Liver (tissue), 3 donors: ENCODE results near the gene EMC6.

Experiments
- ATF3 ChIP-seq: IDR thresholded peaks from 2 replicates; pipeline ENCODE4 v1.6.1; 2016; ENCODE audit warnings: antibody characterized with exemption
- CTCF ChIP-seq: fragments of 150-350 bp; IDR thresholded peaks from 2 replicates; pipeline ENCODE4 v1.5.1; 2017; ENCODE audit warnings: improper control_type of control experiment, low read depth, low read length; ENCODE audit not compliant: missing input control
- EGR1 ChIP-seq, 2 donors: IDR thresholded peaks; 2 replicates each; pipeline ENCODE4 v1.6.1; 2016 to 2018; ENCODE audit warnings: antibody characterized with exemption in 2 of 2, low read depth in 2 of 2
- FOXA1 ChIP-seq: IDR thresholded peaks from 2 replicates; pipeline ENCODE4 v1.6.1; 2016; ENCODE audit warnings: antibody characterized with exemption
- GABPA ChIP-seq, 2 donors: IDR thresholded peaks in 1 of 2; conservative IDR thresholded peaks in 1 of 2; 2 replicates each; pipeline ENCODE4 v1.6.1; 2016; ENCODE audit warnings: antibody characterized with exemption in 2 of 2, mild to moderate bottlenecking in 1 of 2, moderate library complexity in 1 of 2
- HNF4A ChIP-seq, 2 donors: conservative IDR thresholded peaks; 2 replicates each; pipeline ENCODE4 v1.6.1; 2016; ENCODE audit warnings: antibody characterized with exemption in 2 of 2, mild to moderate bottlenecking in 2 of 2
- JUND ChIP-seq, 2 donors: IDR thresholded peaks; 2 replicates each; pipeline ENCODE4 v1.6.1; 2016; ENCODE audit warnings: antibody characterized with exemption in 2 of 2
- MAX ChIP-seq: IDR thresholded peaks from 2 replicates; pipeline ENCODE4 v1.6.1; 2016; ENCODE audit warnings: antibody characterized with exemption
- RAD21 ChIP-seq, 2 donors: IDR thresholded peaks; 2 replicates each; pipeline ENCODE4 v1.6.1; 2016; ENCODE audit warnings: antibody characterized with exemption in 2 of 2, mild to moderate bottlenecking in 2 of 2
- RXRA ChIP-seq, 2 donors: IDR thresholded peaks; 2 replicates each; pipeline ENCODE4 v1.6.1; 2017 to 2018; ENCODE audit warnings: antibody characterized with exemption in 2 of 2, mild to moderate bottlenecking in 1 of 2
- SP1 ChIP-seq: IDR thresholded peaks from 2 replicates; pipeline ENCODE4 v1.6.1; 2018; ENCODE audit warnings: antibody characterized with exemption, mild to moderate bottlenecking
- TAF1 ChIP-seq: conservative IDR thresholded peaks from 2 replicates; pipeline ENCODE4 v1.6.1; 2016; ENCODE audit warnings: antibody characterized with exemption, mild to moderate bottlenecking
- TF ChIP-seq, protein P1 (sequence below): IDR thresholded peaks from 2 replicates; pipeline ENCODE4 v1.6.1; 2016; ENCODE audit warnings: antibody characterized with exemption, mild to moderate bottlenecking
- donor health status: healthy.
- donor health status: healthy.

- TF ChIP-seq, protein P1, sequence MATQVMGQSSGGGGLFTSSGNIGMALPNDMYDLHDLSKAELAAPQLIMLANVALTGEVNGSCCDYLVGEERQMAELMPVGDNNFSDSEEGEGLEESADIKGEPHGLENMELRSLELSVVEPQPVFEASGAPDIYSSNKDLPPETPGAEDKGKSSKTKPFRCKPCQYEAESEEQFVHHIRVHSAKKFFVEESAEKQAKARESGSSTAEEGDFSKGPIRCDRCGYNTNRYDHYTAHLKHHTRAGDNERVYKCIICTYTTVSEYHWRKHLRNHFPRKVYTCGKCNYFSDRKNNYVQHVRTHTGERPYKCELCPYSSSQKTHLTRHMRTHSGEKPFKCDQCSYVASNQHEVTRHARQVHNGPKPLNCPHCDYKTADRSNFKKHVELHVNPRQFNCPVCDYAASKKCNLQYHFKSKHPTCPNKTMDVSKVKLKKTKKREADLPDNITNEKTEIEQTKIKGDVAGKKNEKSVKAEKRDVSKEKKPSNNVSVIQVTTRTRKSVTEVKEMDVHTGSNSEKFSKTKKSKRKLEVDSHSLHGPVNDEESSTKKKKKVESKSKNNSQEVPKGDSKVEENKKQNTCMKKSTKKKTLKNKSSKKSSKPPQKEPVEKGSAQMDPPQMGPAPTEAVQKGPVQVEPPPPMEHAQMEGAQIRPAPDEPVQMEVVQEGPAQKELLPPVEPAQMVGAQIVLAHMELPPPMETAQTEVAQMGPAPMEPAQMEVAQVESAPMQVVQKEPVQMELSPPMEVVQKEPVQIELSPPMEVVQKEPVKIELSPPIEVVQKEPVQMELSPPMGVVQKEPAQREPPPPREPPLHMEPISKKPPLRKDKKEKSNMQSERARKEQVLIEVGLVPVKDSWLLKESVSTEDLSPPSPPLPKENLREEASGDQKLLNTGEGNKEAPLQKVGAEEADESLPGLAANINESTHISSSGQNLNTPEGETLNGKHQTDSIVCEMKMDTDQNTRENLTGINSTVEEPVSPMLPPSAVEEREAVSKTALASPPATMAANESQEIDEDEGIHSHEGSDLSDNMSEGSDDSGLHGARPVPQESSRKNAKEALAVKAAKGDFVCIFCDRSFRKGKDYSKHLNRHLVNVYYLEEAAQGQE: no peak
- TF ChIP-seq ATF3: no peak
- no peak for TF ChIP-seq CTCF
- no peak for TF ChIP-seq FOXA1
- TF ChIP-seq GABPA (IDR thresholded peaks at IDR 0.05 in 1 of 2, conservative IDR thresholded peaks at IDR 0.05 in 1 of 2): no peak
- peak; percentile 76 for TF ChIP-seq SP1
- TF ChIP-seq RAD21 (IDR thresholded peaks at IDR 0.05): no peak
- TF ChIP-seq JUND (IDR thresholded peaks at IDR 0.05): no peak
- no peak for TF ChIP-seq MAX
- TF ChIP-seq RXRA (IDR thresholded peaks at IDR 0.05): peak; percentile 76 to 81
- TF ChIP-seq TAF1: no peak
- TF ChIP-seq EGR1 (IDR thresholded peaks at IDR 0.05; ENCODE audit: low read depth in 2 of 2): no peak
- TF ChIP-seq HNF4A (conservative IDR thresholded peaks at IDR 0.05): peak; percentile 52 to 67
Observed at GRCh38 chr17:3647251-3647650, 21.4 kb upstream of the EMC6 start.
